ENCODE measurements around the gene FAM171A2. TPM values are rescaled to one million over a fixed set of nuclear protein-coding genes. Genes with fewer than 3 reads are reported as not detected.

The FAM171A2 gene
- polyA plus RNA-seq, 3 donors = not detected

GRCh38 chr17:44398692-44399691, 35.3 kb upstream of the FAM171A2 start:
- Histone ChIP-seq H3K9ac (ENCODE audit: insufficient read depth, low read length, poor library complexity, severe bottlenecking) (no peak overlapping the region), H3K9me3 (replicated peaks in 1 of 2; ENCODE audit: control insufficient read depth in 1 of 2, insufficient read depth in 1 of 2, low read length in 2 of 2) (no peaks in the 10 kb centered on the region), H3K36me3 (replicated peaks in 1 of 2; ENCODE audit: control insufficient read depth in 1 of 2, insufficient read depth in 2 of 2, low read length in 2 of 2) (peaks cover 46 to 75% of the 10 kb centered on the region in 2 donors), H3K4me1 (ENCODE audit: control insufficient read depth in 1 of 2, insufficient read depth in 2 of 2, low read length in 2 of 2) (no peaks in the 10 kb centered on the region), H3K4me2 (replicated peaks; ENCODE audit: extremely low read depth, low read length, poor library complexity, severe bottlenecking) (no peak overlapping the region), H3K27ac (ENCODE audit: low read depth in 1 of 2, low read length in 2 of 2) (no peak overlapping the region), H3K79me2 (ENCODE audit: insufficient read depth, low read length) (no peaks in the 10 kb centered on the region), H3K4me3 (replicated peaks in 1 of 3; ENCODE audit: low read depth in 2 of 3, low read length in 3 of 3) (no peak overlapping the region), H3K27me3 (ENCODE audit: control insufficient read depth in 2 of 2, insufficient read depth in 2 of 2, low read length in 2 of 2) (no peaks in the 10 kb centered on the region), H2AFZ (ENCODE audit: insufficient read depth, low read depth, low read length, poor library complexity, severe bottlenecking) (no peak overlapping the region), H4K20me1 (ENCODE audit: insufficient read depth, low read length) (no peaks in the 10 kb centered on the region)
- WGBS (ENCODE audit: insufficient coverage) = 96% methylated on average over 39 of the region's 41 CpGs
- H3K9me3 Mint-ChIP-seq = peaks cover 0 to 2% (median 0%) of the 10 kb centered on the region in 7 donors
- H3K27me3 Mint-ChIP-seq (ENCODE audit: low read depth in 3 of 3) = peaks cover 0 to 2% (median 0%) of the 10 kb centered on the region in 3 donors
- no peak for DNase-seq
- no peaks in the 10 kb centered on the region for H3K4me1 Mint-ChIP-seq
- peaks cover 67 to 77% of the 10 kb centered on the region in 2 donors for H3K36me3 Mint-ChIP-seq
- no peak overlapping the region for H3K4me3 Mint-ChIP-seq
- intact Hi-C loops (cut with micrococcal nuclease) = no loop called here
- no peak for TF ChIP-seq CTCF (IDR thresholded peaks at IDR 0.05)
- no peak overlapping the region for H3K27ac Mint-ChIP-seq

- Mint-ChIP-seq H3K36me3 (peaks cover 58 to 65% of the 10 kb centered on the region in 2 donors), H3K27ac (peak overlapping the region in 1 of 7 donors; percentile 46), H3K4me3 (no peak overlapping the region), H3K4me1 (no peaks in the 10 kb centered on the region), H3K9me3 (peaks cover 0 to 2% (median 0%) of the 10 kb centered on the region in 7 donors), H3K27me3 (ENCODE audit: low read depth in 3 of 3) (peaks cover 0 to 2% (median 0%) of the 10 kb centered on the region in 3 donors)
- H4K20me1 ChIP-seq (ENCODE audit: insufficient read depth, low read length) = no peaks in the 10 kb centered on the region
- H3K9me3 ChIP-seq (replicated peaks in 1 of 2; ENCODE audit: control insufficient read depth in 1 of 2, insufficient read depth in 1 of 2, low read length in 2 of 2) = no peaks in the 10 kb centered on the region
- H3K79me2 ChIP-seq (ENCODE audit: insufficient read depth, low read length) = no peaks in the 10 kb centered on the region
- TF ChIP-seq CTCF (IDR thresholded peaks at IDR 0.05) = no peak
- WGBS (ENCODE audit: insufficient coverage) = 96% methylated on average over 7 of the region's 8 CpGs
- H3K27me3 ChIP-seq (ENCODE audit: control insufficient read depth in 2 of 2, insufficient read depth in 2 of 2, low read length in 2 of 2) = no peaks in the 10 kb centered on the region
- no peak for DNase-seq
- no peak overlapping the region for H3K4me3 ChIP-seq (replicated peaks in 1 of 3; ENCODE audit: low read depth in 2 of 3, low read length in 3 of 3)
- H3K4me1 ChIP-seq (ENCODE audit: control insufficient read depth in 1 of 2, insufficient read depth in 2 of 2, low read length in 2 of 2) = no peaks in the 10 kb centered on the region
- no peak overlapping the region for H3K4me2 ChIP-seq (replicated peaks; ENCODE audit: extremely low read depth, low read length, poor library complexity, severe bottlenecking)
- no peak overlapping the region for H2AFZ ChIP-seq (ENCODE audit: insufficient read depth, low read depth, low read length, poor library complexity, severe bottlenecking)
- intact Hi-C loops (cut with micrococcal nuclease) = no loop called here
- H3K27ac ChIP-seq (ENCODE audit: low read depth in 1 of 2, low read length in 2 of 2) = no peak overlapping the region
- no peak overlapping the region for H3K9ac ChIP-seq (ENCODE audit: insufficient read depth, low read length, poor library complexity, severe bottlenecking)
- peaks cover 46 to 63% of the 10 kb centered on the region in 2 donors for H3K36me3 ChIP-seq (replicated peaks in 1 of 2; ENCODE audit: control insufficient read depth in 1 of 2, insufficient read depth in 2 of 2, low read length in 2 of 2)
Measured at GRCh38 chr17:44397479-44398440, 34.1 kb upstream of the FAM171A2 start.

All from CD14-positive monocyte (primary cell).